Stimulated activated CD4-positive, alpha-beta T cell treated with anti-CD3 and anti-CD28 coated beads, Interleukin-15, amount 100 ng/mL, for 48 hours (primary cell): ENCODE data around the gene RNF207.

Source experiments
- DNase-seq, 2 donors: peaks; one replicate each; pipeline ENCODE4 v3.0.0-alpha.2; 2020; ENCODE audit warnings: low read depth in 2 of 2

RNF207 gene

GRCh38 chr1:6234502-6235295 is 28.8 kb downstream of the RNF207 start:
- no peak for DNase-seq

GRCh38 chr1:6235296-6235677 is 29.4 kb downstream of the RNF207 start:
- DNase-seq: no peak

DNA sequence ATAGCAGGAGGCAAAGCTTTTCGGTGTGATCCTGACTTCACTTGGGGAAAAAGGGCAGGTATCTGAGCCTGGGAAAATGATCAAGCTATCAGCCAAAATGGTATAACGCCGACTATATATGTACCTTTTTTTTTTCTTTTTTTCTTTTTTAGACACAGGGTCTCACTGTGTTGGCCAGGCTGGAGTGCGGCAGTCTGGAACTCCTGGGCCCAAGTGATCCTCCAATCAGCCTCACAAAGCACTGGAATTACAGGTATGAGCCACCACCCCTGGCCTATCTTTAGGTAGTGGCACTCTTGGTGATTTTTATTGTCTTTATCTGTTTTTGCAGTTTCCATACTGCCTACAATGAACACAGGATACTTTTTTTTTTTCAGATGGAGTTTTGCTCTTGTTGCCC is 31.2 kb downstream of the RNF207 start:
- DNase-seq: no peak

GRCh38 chr1:6239213-6239752 is 33.4 kb downstream of the RNF207 start:
- DNase-seq: no peak

GRCh38 chr1:6239950-6240768 is 34.2 kb downstream of the RNF207 start:
- no peak for DNase-seq

DNA sequence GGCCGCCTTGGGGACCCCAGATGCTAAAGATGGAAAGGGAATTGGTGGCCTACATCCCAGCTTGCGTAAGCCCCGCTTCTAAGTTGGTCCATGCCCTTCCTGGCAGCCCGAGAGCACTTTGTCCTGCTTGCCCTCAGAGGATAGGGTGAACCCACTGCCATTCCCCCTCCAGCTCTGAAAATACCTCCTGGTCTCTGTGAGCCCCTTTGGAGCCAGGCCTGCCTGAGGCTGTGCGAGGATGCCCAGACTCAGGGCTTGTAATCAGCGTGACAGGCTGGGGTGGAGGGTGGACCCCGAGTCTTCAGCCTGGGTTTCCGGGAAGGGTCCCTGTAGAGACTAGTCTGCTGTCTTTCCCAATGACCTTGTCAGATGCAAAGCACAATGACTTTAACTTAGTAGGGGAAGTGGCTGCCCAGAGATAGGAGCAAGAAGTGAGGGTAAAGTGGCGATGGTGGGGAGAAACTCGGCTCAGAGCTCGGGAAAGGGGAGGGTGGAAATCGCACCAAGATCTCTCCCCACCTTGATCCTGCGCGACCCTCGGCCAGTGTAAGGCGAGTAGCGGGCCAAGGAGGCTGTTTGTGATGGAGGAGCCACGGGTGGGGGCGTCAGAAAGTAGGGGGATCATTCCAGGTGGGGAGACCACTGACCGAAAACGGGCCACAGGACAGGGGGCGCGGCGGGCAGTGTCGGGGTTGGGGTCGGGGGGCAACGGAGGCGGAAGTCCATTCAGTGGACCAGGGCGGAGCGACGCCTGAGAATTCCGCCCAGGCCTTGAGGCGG is 35.4 kb downstream of the RNF207 start:
- DNase-seq: no peak

- DNase-seq: no peak
Measured at GRCh38 chr1:6241887-6242740, 36.2 kb downstream of the RNF207 start.

GRCh38 chr1:6243053-6243834 is 37.3 kb downstream of the RNF207 start:
- no peak for DNase-seq

DNA sequence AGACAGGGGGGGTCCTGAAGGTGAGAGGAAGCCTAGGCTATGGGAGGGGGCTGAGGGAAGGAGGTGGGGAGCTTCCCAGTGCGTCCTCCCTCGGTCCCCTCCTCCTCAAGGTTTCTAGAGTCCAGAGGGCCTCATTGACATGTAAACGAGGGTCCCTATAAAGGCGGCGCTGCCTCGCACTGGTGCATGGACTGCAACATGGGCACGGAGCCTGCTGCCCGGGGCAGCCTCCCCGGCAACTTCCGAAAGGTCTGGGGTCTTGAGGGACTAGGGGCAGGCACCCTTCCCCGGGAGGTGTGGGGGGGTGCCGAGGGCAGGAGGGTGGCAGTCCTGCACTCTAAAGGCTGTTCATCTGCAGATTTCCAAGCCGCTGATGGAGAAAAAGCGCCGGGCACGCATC is 38.1 kb downstream of the RNF207 start, which contains the start of gene HES3:
Gene HES3, plus strand, starts transcription at position 187 of the 400 bp plus-strand sequence. Its CDS starts 187 bp downstream, at position 374.
- DNase-seq: no peak

- no peak for DNase-seq
Measured at GRCh38 chr1:6244401-6245049, 38.6 kb downstream of the RNF207 start.

DNA sequence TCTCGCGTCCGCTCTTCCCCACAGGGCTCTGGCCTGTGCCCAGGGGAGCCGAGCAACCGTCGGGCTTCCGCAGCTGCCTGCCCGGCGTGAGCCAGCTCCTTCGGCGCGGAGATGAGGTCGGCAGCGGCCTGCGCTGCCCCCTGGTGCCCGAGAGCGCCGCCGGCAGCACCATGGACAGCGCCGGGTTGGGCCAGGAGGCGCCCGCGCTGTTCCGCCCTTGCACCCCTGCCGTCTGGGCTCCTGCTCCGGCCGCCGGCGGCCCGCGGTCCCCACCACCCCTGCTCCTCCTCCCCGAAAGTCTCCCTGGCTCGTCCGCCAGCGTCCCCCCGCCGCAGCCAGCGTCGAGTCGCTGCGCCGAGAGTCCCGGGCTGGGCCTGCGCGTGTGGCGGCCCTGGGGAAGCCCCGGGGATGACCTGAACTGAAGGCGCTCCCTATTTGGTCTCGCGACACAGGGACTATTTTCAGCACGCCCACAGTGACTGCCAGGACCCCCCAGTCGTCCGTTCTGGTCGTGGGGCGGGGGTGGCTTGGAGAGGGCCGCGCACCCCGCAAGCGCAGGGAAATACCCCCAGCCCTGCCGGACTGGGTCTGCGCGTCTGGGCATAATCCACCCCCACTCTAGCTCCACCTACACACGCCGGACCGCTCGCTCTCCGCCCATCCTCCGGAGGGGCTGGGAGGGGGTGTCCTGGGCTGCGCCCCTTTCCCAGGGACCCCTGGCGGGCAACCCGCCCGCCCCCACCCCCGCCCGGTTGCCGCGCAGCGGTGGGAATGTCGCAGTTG is 39.4 kb downstream of the RNF207 start:
- DNase-seq: peak; percentile 56 to 72

- DNase-seq: peak in 1 of 2 donors; percentile 42
Measured at GRCh38 chr1:6245869-6246496, 40.1 kb downstream of the RNF207 start.

- peak; percentile 67 to 77 for DNase-seq
Measured at GRCh38 chr1:6246497-6247467, 40.9 kb downstream of the RNF207 start.

GRCh38 chr1:6247651-6248050 is 41.7 kb downstream of the RNF207 start:
- DNase-seq: no peak

GRCh38 chr1:6248161-6248776 is 42.4 kb downstream of the RNF207 start:
- DNase-seq: no peak

GRCh38 chr1:6248932-6249738 is 43.2 kb downstream of the RNF207 start:
- no peak for DNase-seq
